ENCODE results near the gene UROC1. TPM values are rescaled to one million over a fixed set of nuclear protein-coding genes. Genes with fewer than 3 reads are reported as not detected.
A peak's percentile ranks its signal among the peaks of the same experiment; 100 is the strongest.

UROC1 gene
- total and polyA plus RNA-seq, 4 donors = 0.06 to 0.35 (median 0.29) TPM; not detected in 1

DNA sequence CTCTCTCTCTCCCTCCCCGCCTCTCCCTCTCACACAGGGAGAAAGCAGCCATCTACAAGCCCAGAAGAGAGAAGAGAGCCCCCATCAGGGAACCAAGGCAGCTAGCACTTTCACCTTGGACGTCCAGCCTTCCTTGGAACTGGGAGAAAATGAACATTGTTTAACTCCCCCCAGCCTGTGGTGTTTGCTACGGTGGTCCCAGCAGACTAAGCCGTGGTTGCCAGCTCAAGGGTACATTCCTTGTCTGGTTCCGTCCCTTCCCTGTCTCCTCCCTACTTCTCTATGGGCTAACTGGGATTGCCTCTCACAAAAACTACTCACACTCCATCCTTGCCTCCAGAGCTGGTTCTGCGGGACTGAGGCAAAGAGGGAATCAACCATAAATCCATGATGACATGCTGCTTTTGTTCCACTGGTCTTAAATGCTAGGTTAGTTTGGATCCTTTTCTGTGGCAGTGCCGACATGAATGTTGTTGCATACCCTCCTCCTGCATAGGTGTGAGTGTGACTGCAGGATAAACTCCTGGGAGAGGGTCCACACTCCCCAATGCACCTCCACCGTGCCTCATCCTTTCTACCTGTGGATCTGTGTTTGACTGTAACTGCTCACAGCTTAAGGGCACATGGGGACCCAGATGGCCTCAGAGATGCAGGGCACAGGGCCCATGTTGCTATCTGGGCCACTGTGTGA, 29.1 kb upstream of the UROC1 start:
- Histone ChIP-seq H3K27ac (ENCODE audit: low read depth, low read length) (no peak overlapping the region), H3K4me3 (ENCODE audit: low read depth, low read length) (no peak overlapping the region), H3K27me3 (ENCODE audit: control insufficient read depth, insufficient read depth, low read length) (peaks cover 6% of the 10 kb centered on the region), H3K9me3 (ENCODE audit: control insufficient read depth, insufficient read depth, low read length) (no peaks in the 10 kb centered on the region), H3K36me3 (ENCODE audit: control insufficient read depth, insufficient read depth, low read length) (no peaks in the 10 kb centered on the region), H3K4me1 (ENCODE audit: control insufficient read depth, insufficient read depth, low read length) (peaks cover 38% of the 10 kb centered on the region)
- no peak for DNase-seq (ENCODE audit: low read depth in 4 of 6, low spot score in 6 of 6)
- 79% methylated on average over 5 of the region's 8 CpGs for WGBS (ENCODE audit: insufficient coverage)

GRCh38 chr3:126546013-126546412, 28.4 kb upstream of the UROC1 start:
- Histone ChIP-seq H3K27me3 (ENCODE audit: control insufficient read depth, insufficient read depth, low read length) (peaks cover 12% of the 10 kb centered on the region), H3K4me3 (ENCODE audit: low read depth, low read length) (no peak overlapping the region), H3K4me1 (ENCODE audit: control insufficient read depth, insufficient read depth, low read length) (peaks cover 36% of the 10 kb centered on the region), H3K9me3 (ENCODE audit: control insufficient read depth, insufficient read depth, low read length) (no peaks in the 10 kb centered on the region), H3K27ac (ENCODE audit: low read depth, low read length) (no peak overlapping the region), H3K36me3 (ENCODE audit: control insufficient read depth, insufficient read depth, low read length) (no peaks in the 10 kb centered on the region)
- DNase-seq (ENCODE audit: low read depth in 4 of 6, low spot score in 6 of 6) = no peak
- WGBS (ENCODE audit: insufficient coverage) = 91% methylated on average over 6 of the region's 6 CpGs

DNA sequence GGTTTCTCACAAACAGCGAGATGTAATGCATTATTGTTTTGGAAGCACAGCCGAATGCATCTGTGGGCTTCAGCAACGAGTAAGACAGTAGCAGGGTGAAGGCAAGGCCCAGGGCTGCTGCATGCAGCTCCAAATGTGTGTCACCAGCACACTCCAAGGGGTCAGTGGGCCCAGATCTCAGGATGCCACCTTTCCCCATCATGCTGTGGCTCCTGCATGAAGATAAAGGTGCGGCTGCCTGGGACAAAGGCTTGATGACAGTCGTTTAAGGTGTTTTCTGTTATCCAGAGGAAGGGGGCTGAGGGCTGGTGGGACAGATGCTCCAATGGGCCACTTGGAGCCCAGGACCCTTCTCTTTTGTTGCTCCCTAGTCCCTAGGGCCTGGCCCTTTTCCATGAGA, 28.0 kb upstream of the UROC1 start:
- Histone ChIP-seq H3K27ac (ENCODE audit: low read depth, low read length) (no peak overlapping the region), H3K4me3 (ENCODE audit: low read depth, low read length) (no peak overlapping the region), H3K4me1 (ENCODE audit: control insufficient read depth, insufficient read depth, low read length) (peaks cover 34% of the 10 kb centered on the region), H3K36me3 (ENCODE audit: control insufficient read depth, insufficient read depth, low read length) (no peaks in the 10 kb centered on the region), H3K27me3 (ENCODE audit: control insufficient read depth, insufficient read depth, low read length) (peaks cover 15% of the 10 kb centered on the region), H3K9me3 (ENCODE audit: control insufficient read depth, insufficient read depth, low read length) (no peaks in the 10 kb centered on the region)
- DNase-seq (ENCODE audit: low read depth in 4 of 6, low spot score in 6 of 6) = peak in 1 of 6 donors; percentile 32
- 71% methylated on average over 3 of the region's 5 CpGs for WGBS (ENCODE audit: insufficient coverage)

- H3K4me1 ChIP-seq (ENCODE audit: control insufficient read depth, insufficient read depth, low read length) = peaks cover 25% of the 10 kb centered on the region
- WGBS (ENCODE audit: insufficient coverage) = 83% methylated on average over 6 of the region's 7 CpGs
- no peaks in the 10 kb centered on the region for H3K9me3 ChIP-seq (ENCODE audit: control insufficient read depth, insufficient read depth, low read length)
- H3K27ac ChIP-seq (ENCODE audit: low read depth, low read length) = no peak overlapping the region
- H3K4me3 ChIP-seq (ENCODE audit: low read depth, low read length) = no peak overlapping the region
- peaks cover 18% of the 10 kb centered on the region for H3K27me3 ChIP-seq (ENCODE audit: control insufficient read depth, insufficient read depth, low read length)
- no peak for DNase-seq (ENCODE audit: low read depth in 4 of 6, low spot score in 6 of 6)
- H3K36me3 ChIP-seq (ENCODE audit: control insufficient read depth, insufficient read depth, low read length) = no peaks in the 10 kb centered on the region
Measured at GRCh38 chr3:126544596-126545281, 27.2 kb upstream of the UROC1 start.

DNA sequence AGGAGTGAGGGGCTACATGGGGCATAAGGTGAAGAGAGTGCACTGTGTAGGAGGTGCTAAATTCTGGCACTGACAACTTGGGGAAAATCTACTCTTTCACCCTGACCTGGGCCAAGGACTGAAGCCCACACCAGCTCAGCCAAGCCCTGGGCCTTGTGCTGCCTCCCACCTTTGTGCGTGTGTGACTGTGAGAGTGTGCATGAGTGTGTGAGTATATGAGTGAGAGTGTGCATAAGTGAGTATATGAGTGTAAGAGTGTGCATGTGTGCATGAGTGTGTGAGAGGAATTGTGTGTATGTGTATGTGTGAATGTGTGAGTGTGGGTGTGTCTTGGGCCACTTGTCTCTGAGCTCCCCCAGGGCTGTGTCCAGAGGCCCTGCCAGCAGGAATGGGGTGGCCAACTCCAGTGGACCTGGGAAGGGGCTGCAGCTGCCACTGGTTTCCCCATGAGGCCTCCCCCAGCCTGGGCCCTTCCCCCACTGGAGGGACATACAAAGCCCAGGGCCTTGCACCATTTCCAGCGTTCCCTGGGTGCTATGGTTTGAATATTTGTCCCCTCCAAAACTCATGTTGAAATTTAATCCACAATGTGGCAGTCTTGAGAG, 26.0 kb upstream of the UROC1 start:
- Histone ChIP-seq H3K27me3 (ENCODE audit: control insufficient read depth, insufficient read depth, low read length) (peaks cover 18% of the 10 kb centered on the region), H3K36me3 (ENCODE audit: control insufficient read depth, insufficient read depth, low read length) (no peaks in the 10 kb centered on the region), H3K27ac (ENCODE audit: low read depth, low read length) (no peak overlapping the region), H3K9me3 (ENCODE audit: control insufficient read depth, insufficient read depth, low read length) (no peaks in the 10 kb centered on the region), H3K4me3 (ENCODE audit: low read depth, low read length) (no peak overlapping the region), H3K4me1 (ENCODE audit: control insufficient read depth, insufficient read depth, low read length) (peaks cover 20% of the 10 kb centered on the region)
- 100% methylated on average over 1 of the region's 2 CpGs for WGBS (ENCODE audit: insufficient coverage)
- DNase-seq (ENCODE audit: low read depth in 4 of 6, low spot score in 6 of 6) = no peak

- H3K9me3 ChIP-seq (ENCODE audit: control insufficient read depth, insufficient read depth, low read length) = no peaks in the 10 kb centered on the region
- H3K27me3 ChIP-seq (ENCODE audit: control insufficient read depth, insufficient read depth, low read length) = peaks cover 18% of the 10 kb centered on the region
- no peak overlapping the region for H3K4me3 ChIP-seq (ENCODE audit: low read depth, low read length)
- 71% methylated on average over 55 of the region's 57 CpGs for WGBS (ENCODE audit: insufficient coverage)
- no peak for DNase-seq (ENCODE audit: low read depth in 4 of 6, low spot score in 6 of 6)
- no peaks in the 10 kb centered on the region for H3K36me3 ChIP-seq (ENCODE audit: control insufficient read depth, insufficient read depth, low read length)
- no peak overlapping the region for H3K27ac ChIP-seq (ENCODE audit: low read depth, low read length)
- peaks cover 16% of the 10 kb centered on the region for H3K4me1 ChIP-seq (ENCODE audit: control insufficient read depth, insufficient read depth, low read length)
Measured at GRCh38 chr3:126542340-126543241, 25.0 kb upstream of the UROC1 start.

GRCh38 chr3:126541628-126542339, 24.2 kb upstream of the UROC1 start:
- peak in 2 of 6 donors; percentile 28 to 64 for DNase-seq (ENCODE audit: low read depth in 4 of 6, low spot score in 6 of 6)
- no peaks in the 10 kb centered on the region for H3K9me3 ChIP-seq (ENCODE audit: control insufficient read depth, insufficient read depth, low read length)
- H3K27ac ChIP-seq (ENCODE audit: low read depth, low read length) = no peak overlapping the region
- peaks cover 16% of the 10 kb centered on the region for H3K4me1 ChIP-seq (ENCODE audit: control insufficient read depth, insufficient read depth, low read length)
- 22% methylated on average over 101 of the region's 101 CpGs for WGBS (ENCODE audit: insufficient coverage)
- H3K36me3 ChIP-seq (ENCODE audit: control insufficient read depth, insufficient read depth, low read length) = no peaks in the 10 kb centered on the region
- H3K27me3 ChIP-seq (ENCODE audit: control insufficient read depth, insufficient read depth, low read length) = peaks cover 18% of the 10 kb centered on the region
- no peak overlapping the region for H3K4me3 ChIP-seq (ENCODE audit: low read depth, low read length)

- 75% methylated on average over 24 of the region's 24 CpGs for WGBS (ENCODE audit: insufficient coverage)
- no peak for DNase-seq (ENCODE audit: low read depth in 4 of 6, low spot score in 6 of 6)
- Histone ChIP-seq H3K27me3 (ENCODE audit: control insufficient read depth, insufficient read depth, low read length) (peaks cover 18% of the 10 kb centered on the region), H3K27ac (ENCODE audit: low read depth, low read length) (no peak overlapping the region), H3K9me3 (ENCODE audit: control insufficient read depth, insufficient read depth, low read length) (no peaks in the 10 kb centered on the region), H3K4me1 (ENCODE audit: control insufficient read depth, insufficient read depth, low read length) (peaks cover 16% of the 10 kb centered on the region), H3K36me3 (ENCODE audit: control insufficient read depth, insufficient read depth, low read length) (no peaks in the 10 kb centered on the region), H3K4me3 (ENCODE audit: low read depth, low read length) (no peak overlapping the region)
Measured at GRCh38 chr3:126540951-126541627, 23.5 kb upstream of the UROC1 start.

Measured in spinal cord (tissue), 10 donors.